Choroid plexus epithelial cell (primary cell): ENCODE results near the gene TCFL5.

Experiments
- DNase-seq: peaks from one replicate; pipeline ENCODE4 v3.0.0-alpha.2; 2010; ENCODE audit warnings: low read depth
- H3K4me3 ChIP-seq: 2 replicates; pipeline ENCODE4 v1.5.1; 2011; ENCODE audit warnings: low read depth, mild to moderate bottlenecking, control low read depth, low read length, moderate library complexity
- TF ChIP-seq, protein P1 (sequence below): conservative IDR thresholded peaks from 2 replicates; pipeline ENCODE4 v1.5.1; 2011; ENCODE audit warnings: low read depth, mild to moderate bottlenecking, control low read depth, inconsistent platforms, low read length, moderate library complexity

The TCFL5 gene

DNA sequence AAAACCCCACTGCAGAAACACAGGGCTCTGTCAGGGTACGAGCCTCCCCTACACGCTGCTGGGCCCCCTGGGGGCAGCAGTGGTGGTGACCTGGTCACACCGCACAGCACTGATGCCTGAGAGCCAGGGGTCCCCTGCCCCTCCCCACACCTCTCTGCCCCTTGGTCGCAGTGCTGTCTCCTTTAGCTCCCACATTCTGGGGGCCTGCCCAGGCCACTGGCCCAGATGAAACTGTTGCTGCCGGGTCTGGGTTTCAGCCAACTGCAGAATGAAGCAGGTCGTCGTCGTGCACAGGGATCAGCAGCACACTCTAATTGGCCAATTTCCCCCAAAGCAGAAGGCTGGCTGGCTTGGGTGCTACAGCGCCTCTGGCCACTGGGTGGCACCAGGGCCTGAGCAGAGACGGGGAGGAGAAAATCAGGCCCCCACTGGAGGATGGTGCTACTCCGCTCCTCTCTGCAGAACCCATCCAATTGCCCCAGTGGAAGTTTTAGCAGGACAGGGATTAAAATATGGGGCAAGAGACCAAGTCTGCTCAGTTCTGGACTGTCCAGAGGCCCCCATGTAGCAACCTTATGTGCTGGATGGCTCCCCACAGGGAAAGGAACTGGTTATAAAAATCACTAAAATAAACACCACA, 38.5 kb upstream of the TCFL5 start:
- peak; percentile 87 for DNase-seq
- TF ChIP-seq, protein P1, sequence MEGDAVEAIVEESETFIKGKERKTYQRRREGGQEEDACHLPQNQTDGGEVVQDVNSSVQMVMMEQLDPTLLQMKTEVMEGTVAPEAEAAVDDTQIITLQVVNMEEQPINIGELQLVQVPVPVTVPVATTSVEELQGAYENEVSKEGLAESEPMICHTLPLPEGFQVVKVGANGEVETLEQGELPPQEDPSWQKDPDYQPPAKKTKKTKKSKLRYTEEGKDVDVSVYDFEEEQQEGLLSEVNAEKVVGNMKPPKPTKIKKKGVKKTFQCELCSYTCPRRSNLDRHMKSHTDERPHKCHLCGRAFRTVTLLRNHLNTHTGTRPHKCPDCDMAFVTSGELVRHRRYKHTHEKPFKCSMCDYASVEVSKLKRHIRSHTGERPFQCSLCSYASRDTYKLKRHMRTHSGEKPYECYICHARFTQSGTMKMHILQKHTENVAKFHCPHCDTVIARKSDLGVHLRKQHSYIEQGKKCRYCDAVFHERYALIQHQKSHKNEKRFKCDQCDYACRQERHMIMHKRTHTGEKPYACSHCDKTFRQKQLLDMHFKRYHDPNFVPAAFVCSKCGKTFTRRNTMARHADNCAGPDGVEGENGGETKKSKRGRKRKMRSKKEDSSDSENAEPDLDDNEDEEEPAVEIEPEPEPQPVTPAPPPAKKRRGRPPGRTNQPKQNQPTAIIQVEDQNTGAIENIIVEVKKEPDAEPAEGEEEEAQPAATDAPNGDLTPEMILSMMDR = peak; percentile 96
- H3K4me3 ChIP-seq = no peak overlapping the region

DNA sequence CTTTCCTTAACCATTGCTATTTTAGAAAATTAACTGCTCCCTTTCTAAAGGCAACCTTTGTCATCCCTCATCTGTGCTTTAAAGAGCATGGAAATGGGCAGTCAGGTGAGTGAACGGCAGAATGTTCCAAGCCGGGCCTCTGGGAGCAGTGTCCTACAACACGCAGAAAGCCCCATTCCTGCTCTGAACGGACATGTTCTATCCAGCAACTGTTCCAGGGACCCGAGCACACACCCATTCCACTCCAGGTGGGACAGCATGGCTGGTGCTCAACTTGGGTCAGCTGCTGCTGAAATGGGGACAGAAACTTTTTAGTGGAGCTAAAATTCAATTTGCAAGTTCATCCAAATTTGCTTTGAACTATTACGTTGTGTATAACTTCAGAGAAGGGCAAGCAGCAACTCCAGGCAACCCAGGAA, 38.0 kb upstream of the TCFL5 start:
- H3K4me3 ChIP-seq = no peak overlapping the region
- TF ChIP-seq, protein P1 = peak; percentile 52
- DNase-seq = peak; percentile 53

DNA sequence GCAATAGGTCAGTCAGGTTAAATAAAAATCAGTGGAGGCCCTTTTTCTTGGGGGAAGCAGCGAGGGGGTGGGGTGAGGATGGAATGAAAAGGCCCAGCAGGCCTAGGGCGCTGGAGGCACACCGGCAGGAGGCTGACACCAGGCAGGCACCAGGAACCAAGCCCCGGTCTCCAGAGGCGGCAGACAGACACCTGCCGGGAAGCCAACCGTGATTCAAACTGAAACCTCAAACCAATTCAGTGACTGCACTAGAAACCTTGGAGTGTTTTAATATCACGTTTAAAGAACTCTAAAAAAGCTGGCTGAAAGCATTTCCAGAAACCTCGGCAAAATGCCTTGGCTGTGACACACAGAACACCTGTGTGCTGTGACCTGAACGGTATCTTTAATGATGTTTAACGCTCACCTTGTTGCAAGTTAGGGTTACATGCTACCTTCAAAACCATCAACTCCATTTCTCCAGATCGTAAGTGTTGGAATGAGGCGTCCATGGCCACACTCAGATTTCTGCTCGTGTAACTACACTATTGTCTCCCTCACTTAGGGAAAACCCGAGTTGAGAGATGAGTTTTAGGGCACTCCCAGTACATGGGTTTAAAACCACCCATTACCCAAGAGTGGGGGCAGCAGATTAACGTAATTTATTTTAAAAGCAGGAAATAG, 37.5 kb upstream of the TCFL5 start:
- no peak for DNase-seq
- no peak overlapping the region for H3K4me3 ChIP-seq
- TF ChIP-seq, protein P1 = no peak

DNA sequence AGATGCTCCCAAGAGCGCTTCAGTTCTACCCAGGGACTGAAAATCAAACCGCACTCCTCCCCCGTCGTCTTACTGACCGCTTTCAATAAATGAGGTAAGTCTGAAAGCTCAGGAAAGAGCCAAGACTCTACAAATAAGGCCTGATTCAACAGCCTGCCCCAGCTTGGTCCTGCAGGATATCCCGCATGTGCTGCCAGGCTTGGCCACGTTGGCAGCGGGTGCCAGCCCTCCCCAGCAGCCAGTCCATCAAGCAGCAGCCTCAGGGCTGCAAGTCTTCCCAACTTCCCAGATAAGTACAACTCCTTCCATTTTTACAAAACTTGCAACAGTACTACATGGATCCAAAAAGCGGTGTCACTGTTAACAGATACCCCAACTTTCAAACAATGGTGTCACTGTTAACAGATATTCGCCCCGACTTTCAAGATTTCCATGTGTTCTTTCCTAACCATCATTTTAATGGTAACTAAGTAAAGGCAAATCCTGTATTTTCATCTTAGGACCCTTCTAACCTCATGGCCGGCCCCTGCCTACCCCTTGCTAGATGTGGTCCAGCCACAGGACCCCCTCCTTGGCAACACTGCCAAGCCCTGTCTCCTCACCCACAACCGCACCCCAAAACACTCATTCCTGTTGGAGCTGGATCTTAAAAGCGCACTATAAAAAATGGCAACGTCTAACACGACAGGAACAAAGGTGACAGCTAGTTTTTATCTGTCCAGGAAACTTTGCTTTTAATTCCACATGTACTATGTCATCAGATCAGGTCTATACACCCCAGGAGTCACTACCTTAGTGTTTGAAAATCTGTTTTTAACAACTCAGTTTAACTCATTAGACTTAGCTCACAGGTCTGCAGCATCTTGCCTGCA, 36.7 kb upstream of the TCFL5 start:
- no peak overlapping the region for H3K4me3 ChIP-seq
- TF ChIP-seq, protein P1 = no peak
- no peak for DNase-seq

DNA sequence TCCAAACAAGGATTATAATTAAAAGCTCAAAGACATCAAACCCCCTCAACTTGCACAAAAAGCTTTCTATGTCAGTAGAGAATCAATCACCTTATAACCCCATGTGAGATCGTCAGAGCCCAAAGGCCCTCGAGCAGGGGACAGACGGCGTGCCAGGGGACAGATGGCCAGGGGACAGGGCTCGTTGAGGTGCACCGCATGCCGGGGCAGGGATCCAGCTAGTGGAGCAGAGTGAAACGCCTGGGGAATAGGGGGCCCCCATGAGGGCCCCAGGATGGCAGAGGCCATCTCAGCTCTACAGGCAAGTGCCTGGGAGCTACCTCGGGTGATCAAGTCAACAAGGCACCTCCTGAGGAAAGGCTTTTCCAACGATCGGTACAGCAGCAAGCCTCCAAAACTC, 36.0 kb upstream of the TCFL5 start:
- TF ChIP-seq, protein P1 = no peak
- no peak for DNase-seq
- H3K4me3 ChIP-seq = no peak overlapping the region

DNA sequence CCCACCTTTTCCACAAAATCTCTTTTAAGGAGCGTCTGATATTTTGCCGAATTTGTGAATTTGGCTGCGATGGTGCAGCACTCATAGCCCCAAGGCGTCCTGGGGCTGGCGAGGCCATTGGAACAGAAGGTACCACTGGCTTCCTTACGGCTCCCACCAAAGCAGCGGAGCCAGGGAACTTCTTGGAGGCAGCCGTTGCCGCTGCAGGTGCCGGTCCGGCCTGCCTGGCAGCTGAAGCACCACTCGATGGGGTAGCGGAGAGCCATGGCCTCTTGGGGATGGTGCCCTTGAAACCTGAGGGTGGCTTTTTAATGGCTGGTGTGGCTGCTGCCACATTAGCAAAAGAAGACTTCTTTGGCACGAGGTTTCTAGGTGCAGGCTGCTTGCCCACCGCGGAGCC, 34.9 kb upstream of the TCFL5 start:
- no peak for DNase-seq

More for the DNA sequence above, 34.9 kb upstream of the TCFL5 start:
- TF ChIP-seq, protein P1 = no peak
- H3K4me3 ChIP-seq = no peak overlapping the region
